GM19455 (cell line): ENCODE measurements around the gene PLXNB1.
A peak's percentile ranks its signal among the peaks of the same experiment; 100 is the strongest.
"Not testable (repeated sequence)": the region's sequence is repeated elsewhere in the genome, so short reads cannot be mapped to it uniquely, and the experiment has no call there.

Experiments
- ATAC-seq: cut with Tn5 transposase; IDR thresholded peaks from one replicate; pipeline ENCODE4 v1.9.1; 2021; ENCODE audit not compliant: unreplicated experiment

Gene PLXNB1

DNA sequence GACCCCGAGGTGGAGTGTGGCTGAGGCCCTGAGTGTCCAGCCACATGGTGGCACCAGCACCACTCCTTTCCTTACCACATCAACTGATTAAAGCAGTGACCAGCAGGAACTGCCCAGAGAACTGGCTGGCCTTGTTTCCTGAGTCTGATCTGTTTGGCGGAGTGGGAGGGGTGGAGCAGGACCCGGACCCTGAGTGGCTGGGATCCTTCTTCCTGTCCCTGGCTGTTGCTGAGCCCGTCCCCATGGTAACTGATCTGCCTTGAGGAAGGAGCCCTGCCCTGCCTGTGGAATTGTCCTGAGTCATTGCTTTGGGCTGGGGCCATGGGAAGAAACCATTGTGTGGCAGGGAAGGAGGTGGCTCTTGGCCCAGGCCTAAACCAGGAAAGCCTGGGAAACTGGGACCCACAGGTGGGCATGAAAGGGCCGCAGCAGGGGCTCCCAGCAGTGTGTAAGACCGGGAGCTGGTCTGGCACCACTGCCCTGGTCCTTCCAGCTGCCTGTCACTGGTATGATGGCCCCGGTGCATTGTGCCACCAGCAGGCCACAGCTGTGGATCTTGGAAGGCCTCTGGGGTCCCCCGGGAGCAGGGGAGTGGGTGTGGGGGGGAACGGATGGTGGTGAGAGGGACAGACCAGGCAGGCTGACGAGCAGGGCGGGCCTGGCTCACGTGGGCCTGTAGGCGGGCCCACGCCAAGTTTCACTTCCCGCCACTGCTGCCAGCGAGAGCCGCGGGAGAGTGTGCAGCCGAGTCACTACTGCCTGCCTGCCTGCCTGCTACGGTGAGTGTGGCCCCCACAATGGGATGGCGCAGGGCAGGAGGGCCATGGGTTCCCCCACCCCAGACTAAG is 35.9 kb upstream of the PLXNB1 start:
- peak; percentile 78 for ATAC-seq

DNA sequence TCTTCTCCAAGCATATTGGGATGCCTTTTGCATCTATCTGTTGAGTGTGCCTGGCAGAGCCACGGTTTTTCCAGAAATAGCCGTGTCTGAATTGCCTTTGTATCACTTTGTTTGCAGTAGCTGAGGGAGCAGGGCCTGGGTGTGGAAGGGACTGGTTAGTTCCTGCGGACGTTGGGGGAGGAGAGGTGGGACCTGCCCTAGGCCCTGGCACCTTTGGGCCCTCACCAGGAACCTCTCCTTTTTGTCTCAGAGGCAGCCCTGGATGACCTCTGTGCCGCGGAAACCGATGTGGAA is 35.3 kb upstream of the PLXNB1 start:
- no peak for ATAC-seq

DNA sequence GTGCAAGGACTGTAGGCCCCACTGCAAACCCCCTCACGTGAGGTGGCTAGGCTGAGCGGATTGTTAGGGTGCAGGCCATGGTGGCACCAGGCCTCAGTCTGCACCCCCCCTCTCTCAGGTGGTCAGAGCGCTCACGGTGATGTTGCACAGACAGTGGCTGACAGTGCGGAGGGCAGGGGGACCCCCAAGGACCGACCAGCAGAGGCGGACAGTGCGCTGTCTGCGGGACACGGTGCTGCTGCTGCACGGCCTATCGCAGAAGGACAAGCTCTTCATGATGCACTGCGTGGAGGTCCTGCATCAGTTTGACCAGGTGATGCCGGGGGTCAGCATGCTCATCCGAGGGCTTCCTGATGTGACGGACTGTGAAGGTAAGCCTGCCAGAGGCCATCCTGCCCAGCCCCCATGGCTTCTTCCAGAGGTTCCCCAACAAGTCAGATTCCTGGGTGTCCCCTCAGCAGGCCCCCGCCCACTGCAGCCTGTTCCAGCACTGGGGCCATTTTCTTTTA is 34.9 kb upstream of the PLXNB1 start:
- no peak for ATAC-seq

DNA sequence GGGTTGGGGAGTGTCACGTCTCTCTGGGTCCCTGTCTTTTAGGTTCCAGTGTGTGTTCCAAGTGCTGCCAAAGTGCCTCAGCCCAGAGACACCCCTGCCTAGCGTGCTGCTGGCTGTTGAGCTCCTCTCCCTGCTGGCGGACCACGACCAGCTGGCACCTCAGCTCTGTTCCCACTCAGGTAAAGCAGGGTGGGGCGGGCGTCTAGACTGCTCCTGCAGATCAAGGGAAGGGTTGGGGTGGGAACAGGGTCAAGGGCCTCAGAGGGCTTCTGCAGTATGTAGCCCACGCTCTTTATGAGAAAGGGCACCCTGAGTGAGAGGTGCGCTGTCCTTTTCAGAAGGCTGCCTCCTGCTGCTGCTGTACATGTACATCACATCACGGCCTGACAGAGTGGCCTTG is 33.8 kb upstream of the PLXNB1 start:
- ATAC-seq, result no peak

DNA sequence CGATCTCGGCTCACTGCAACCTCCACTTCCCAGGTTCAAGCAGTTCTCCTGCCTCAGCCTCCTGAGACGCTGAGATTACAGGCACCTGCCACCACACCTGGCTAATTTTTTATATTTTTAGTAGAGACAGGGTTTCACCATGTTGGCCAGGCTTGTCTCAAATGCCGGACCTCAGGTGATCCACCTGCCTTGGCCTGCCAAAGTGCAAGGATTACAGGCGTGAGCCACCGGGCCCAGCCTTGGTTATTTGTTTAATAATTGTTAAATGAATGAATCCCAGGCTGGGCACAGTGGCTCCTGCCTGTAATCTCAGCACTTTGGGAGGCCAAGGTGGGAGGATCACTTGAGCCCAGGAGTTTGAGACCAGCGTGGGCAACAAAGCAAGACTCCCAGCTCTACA is 31.9 kb upstream of the PLXNB1 start:
- not testable (repeated sequence) for ATAC-seq

DNA sequence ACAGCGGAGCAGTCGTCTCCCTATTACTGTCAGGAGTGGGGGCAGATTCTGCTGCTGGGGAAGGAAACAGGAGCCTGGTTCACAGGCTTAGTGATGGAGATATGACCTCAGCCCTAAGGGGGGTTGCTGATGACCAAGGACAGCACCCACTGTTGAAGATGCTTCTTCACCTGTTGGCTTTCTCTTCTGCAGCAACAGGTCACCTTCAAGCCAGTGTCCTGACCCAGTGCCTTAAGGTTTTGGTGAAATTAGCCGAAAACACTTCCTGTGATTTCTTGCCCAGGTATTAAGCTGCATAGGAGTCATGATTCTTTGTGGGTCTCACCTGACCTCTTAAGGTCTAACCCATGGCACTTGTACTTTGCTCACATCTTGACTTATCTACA is 30.6 kb upstream of the PLXNB1 start:
- no peak for ATAC-seq

DNA sequence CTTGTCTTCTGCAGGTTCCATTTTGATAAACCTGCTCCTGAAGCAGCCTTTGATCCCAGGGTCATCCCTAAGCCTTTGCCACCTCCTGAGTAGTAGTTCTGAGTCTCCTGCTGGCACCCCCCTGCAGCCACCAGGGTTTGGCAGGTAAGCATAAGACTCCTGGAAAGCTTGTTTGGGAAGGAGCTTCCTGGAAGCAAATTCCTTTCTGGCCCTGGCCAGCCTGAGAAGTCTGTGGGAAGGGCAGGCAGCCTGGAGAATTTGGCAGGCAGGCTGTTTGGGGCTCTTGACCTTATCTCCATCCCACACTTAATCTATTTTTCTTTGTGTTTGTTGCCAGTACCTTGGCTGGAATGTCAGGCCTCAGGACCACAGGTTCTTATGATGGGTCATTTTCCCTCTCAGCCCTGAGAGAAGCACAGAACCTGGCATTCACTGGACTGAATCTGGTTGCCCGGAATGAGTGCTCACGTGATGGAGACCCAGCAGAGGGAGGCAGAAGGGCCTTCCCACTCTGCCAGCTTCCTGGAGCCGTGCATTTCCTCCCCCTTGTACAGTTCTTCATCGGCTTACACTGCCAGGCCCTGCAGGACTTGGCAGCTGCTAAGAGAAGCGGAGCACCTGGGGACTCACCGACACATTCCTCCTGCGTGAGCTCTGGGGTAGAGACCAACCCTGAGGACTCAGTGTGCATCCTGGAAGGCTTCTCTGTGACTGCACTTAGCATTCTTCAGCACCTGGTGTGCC is 30.1 kb upstream of the PLXNB1 start:
- no peak for ATAC-seq

DNA sequence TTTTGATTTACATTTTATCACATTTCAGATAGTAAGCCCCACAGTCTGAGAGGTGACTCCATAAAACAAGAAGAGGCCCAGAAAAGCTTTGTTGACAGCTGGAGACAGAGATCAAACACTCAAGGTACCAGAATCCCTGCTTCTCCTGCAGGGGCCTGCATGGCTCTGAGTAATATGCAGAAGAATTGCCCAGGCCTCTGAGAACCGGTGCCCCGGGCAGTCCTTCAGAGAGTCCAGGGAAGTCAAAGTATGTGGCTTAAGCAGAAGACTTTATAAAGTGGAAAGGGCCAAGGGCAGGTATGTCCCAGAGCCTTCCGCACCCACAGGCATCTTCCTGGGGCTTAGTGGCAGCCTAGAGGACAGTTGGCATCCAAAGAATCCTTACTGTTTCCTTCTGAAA is 29.4 kb upstream of the PLXNB1 start:
- no peak for ATAC-seq

DNA sequence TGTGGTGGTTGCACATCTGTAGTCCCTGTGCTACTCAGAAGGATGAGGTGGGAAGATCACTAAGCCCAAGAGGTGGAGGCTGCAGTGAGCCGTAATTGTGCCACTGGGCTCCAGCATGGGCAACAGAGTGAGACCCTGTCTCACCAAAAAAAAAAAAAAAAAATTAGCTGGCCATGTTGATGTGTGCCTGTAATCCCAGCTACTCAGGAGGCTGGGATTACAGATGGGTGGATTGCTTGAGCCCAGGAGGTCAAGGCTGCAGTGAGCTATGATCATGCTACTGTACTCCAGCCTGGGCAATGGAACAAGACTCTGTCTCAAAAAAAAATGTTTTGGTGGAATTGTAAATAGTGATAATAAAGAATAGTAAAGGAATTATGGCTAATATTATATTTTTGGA is 26.6 kb upstream of the PLXNB1 start:
- no peak for ATAC-seq

DNA sequence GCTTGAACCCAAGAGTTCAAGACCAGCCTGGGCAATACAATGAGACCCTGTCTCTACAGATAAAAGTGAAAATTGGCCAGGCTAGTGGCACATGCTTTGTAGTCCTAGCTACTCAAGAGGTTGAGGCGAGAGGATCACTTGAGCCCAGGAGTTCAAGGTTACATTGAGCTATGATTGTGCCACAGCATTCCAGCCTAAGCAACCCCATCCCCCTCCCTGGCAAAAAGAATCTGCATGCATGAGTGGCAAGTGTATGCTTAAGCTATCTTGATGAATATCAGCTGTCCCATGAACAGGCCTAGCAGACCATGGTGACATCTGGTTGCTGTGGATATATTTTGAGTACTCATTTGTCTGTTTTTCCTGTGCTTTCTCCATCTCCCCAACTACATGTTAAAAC is 21.4 kb upstream of the PLXNB1 start:
- ATAC-seq, result no peak

DNA sequence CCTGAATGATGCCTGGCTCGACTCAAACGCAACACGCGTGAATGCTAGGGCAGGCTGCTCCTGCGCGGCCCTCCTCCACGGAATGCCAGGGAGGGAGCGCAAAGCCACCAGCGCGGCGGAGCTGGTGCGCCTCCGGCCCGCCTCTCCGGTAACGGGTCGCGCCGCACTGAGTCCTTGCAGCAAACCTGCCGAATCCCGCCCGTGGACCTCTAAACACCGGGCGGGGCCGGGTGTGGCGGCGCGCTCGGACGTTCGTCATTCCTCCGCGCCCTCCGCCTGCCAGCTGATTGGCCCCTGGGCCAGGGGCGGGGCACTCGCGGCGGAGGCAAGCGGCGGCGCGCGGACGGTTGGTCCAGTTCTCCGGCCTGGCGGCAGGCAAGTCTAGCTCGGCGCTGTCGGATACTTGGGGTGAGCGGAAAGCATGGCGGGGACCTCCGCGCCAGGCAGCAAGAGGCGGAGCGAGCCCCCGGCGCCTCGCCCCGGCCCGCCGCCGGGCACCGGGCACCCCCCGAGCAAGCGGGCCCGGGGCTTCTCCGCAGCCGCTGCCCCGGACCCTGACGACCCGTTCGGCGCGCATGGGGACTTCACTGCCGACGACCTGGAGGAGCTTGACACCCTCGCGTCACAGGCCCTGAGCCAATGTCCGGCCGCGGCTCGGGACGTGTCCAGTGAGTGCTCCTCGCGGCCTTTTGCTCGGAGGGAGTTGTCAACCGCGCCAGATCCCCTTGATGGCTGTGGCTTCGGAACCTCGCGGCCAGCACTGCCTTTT is 16.7 kb upstream of the PLXNB1 start, which contains the start of gene ATRIP:
Gene ATRIP (plus strand): TSS at position 313 of the 769 bp plus-strand sequence. CDS start 109 bp downstream, at position 422.
- ATAC-seq, result peak; percentile 90

DNA sequence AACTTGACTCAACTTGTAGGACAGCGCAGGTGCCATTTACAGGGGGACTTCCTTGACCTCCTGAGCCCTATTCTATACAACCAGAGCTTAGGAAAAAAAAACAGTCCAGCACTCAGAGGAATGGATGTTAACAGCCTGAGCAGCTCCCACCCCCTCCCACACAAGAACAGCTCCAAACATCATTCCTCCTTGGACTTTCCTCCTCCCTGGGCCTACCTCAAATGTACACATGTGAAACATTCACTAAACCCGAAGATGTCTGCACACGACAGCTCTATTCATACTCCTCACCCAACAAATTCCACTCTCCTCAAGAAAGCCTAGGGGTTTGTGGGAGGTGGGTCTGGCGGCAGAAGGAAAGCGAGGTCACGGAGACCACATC is 16.1 kb upstream of the PLXNB1 start:
- ATAC-seq, result no peak

DNA sequence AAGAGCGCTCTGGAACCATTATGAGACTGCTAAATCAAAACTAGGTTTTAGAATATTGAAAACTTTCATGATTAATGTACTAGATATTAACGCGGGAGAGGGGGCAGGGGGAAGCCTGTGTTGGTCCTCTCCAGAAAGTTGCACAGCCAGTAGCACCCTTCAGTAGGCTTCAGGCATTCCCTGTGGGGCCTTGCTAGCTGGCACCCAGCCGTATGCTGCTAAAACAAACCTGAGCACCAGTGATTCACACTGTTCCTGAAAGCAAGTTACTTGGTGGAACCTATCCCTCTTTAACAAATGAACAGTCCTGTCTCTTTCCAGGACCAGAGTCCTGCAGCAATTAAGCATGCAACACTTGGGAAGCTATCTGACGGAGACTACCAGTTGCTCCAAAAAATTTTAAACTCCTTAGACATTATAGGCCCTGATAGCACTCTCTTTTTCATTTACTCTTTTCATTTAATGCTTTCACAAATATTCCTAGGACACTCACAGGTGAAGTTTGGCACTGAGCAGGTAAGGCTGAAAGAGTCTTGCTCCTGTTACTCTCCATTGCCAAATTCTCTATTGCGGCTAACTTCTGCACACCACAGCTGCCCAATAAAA is 15.5 kb upstream of the PLXNB1 start:
- no peak for ATAC-seq

DNA sequence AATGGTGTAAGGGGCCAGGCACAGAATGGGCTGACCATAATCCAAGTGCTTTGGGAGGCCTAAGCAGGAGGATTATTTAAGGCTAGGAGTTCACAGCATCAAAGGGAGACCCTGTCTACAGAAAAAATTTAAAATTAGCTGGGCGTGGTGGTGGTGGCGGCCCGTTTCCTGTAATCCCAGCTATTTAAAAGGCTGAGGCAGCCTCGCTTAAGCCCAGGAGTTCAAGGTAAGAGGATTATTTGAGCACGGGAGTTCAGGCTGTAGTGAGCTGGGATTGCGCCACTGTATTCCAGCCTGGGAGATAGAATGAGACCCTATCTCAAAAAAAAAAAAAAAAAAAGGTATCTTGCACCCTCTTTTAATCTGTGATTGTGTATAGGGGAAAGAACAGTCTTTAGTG is 12.1 kb upstream of the PLXNB1 start:
- ATAC-seq, result no peak

DNA sequence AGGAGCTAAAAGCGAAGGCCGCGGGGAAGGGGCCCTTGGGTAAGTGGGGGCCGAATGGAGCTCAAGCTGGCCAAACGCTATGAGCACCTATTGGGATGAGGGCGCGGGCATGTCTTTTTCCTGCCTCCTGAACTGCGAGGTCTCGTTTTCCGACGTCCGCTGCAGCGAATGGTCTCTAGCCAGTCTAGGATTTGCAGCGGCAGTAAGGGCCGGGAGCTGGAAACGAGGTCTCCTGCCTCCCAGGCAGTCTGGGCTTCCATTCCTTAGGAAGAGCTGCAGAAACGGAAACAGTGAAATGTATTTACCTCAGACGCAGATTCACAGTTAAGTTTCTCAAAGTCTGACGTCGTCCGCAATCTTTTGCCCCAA is 10.7 kb upstream of the PLXNB1 start:
- ATAC-seq, result no peak

DNA sequence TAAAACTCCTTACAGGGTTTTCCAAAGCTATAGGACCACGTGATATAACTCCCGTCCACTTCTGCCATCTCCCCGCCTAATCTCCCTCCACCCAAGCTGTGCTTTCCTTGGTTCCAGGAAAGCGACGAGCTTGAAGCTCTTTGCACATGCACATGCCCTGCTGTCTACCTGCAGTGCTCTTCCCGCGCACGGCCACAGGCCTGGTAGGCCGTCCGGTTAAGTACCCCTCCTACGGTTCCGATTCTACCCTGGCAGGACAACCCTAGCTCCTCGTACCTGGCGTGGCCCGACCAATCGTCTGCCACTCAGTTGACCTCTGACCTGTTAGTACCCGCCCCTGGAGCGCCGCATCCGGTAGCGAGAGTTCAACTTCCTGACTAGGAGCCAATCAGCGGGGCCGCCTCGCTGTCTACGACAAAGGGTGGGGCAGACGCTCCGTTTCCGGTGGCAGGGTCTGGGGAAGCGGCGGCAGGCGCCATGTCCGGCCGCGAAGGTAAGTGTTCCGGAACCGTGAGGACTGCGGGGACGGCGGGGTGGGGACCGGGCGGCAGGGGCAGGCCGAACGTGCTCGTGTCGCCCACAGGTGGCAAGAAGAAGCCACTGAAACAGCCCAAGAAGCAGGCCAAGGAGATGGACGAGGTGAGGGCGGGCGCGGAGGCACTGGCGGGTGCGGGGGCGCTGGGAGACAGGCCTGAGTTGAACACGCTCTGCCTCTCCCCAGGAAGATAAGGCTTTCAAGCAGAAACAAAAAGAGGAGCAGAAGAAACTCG is 10.1 kb upstream of the PLXNB1 start, which contains the start of the genes CCDC51 and TMA7:
Gene CCDC51 (minus strand): TSS at position 300 of the 770 bp plus-strand sequence. CDS start 4,991 bp downstream, outside the sequence.
Gene TMA7 (plus strand): TSS at position 438 of the 770 bp plus-strand sequence. CDS start 40 bp downstream, at position 478.
- peak; percentile 92 for ATAC-seq

DNA sequence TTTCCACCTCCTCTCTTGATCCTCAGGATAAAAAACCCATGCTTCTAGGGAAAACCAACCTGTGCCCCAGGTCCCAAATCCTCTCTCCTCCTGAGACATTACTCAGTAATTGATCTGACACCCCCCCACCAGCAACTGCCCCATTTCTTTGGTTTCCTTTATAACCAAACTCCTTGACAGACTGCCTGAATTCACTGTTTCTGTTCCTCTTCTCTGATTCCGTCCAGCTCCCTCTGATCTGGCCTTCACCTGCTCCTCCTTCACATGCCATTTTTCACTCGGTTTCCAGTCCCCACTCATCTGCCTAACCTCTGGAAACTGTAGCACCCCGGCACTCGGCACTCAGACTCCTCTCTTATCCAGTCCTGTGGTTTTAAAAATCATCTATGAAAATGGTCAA is 7.9 kb upstream of the PLXNB1 start:
- no peak for ATAC-seq

DNA sequence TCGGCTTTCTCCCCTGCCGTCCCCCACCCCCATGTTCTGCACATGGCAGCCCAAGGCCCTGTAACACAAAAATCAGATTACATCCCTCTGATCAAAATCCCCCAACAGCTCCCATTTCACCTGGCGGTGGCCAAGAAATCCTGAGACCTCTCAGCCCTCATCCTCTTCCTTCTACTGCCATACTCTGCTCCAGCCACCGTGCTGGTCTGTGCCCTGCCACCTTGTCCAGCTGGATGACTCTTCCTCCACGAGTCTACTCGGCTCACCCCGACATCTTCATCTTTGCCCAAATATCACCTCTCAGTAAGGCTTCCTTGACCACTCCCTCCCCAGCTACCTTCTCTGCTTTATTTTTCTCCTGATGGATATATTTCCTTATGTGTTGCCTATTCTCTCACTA is 7.0 kb upstream of the PLXNB1 start:
- ATAC-seq, result no peak

DNA sequence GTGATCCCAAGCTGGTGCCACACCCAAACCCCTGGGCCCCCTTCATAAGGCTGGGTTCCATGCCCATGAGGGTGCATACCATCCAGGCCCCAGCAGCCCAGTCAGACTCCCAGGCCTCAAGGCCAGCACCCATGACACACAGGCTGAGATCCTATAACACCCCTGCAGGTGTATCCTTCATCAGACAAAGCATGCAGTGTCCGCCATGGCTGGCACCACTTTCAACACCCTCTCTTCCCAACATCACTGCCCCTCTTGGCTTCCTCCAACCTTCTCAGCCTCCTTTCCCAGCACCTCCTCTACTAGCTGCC is 6.5 kb upstream of the PLXNB1 start:
- ATAC-seq, result no peak

DNA sequence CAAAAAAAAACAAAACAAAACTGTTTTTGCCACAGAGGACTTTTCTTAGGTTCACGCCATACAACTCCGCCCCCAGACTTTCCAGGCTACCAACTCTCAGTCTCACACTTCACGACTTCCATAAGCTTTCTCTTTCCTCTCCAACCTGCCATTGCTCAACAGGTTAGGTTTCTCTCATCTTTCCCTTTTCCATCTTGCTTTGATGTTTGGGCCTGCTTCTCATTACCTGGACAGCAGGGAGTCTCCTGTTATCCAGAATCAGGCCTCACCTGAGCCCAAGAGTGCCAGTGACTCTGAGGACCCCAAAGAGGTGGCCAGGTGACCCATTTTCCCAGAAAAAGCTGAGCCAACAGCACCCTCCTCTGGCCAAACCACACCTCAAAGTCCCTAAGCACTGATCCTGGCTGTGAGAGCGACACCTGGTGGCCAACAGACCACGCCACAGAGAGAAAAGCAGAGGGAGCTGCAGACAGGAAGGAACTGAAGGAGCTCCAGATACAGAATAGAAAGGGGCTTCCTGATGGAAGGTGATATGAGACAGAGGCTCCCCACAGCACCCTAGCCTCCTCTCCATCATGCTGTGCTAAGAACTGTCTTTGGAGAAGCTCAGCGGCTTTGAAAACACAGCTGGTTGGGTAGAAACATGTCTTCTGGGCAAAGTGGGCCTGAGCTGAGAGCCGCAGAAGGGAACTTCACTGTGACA is 6.0 kb upstream of the PLXNB1 start:
- ATAC-seq, result no peak
